ENCODE data around the gene IL17REL.
A peak's percentile ranks its signal among the peaks of the same experiment; 100 is the strongest.

The IL17REL gene

DNA sequence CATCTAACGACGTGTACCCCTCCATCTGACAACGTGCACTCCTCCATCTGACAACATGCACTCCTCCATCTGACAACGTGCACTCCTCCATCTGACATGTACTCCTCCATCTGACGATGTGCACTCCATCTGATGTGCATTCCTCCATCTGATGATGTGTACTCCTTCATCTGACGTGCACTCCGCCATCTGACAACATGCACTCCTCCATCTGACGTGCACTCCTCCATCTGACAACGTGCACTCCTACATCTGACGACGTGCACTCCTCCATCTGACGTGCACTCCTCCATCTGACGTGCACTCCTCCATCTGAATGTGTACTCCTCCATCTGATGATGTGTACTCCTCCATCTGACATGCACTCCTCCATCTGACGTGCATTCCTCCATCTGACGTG, 8.0 kb upstream of the IL17REL start:
- no peak for DNase-seq

DNA sequence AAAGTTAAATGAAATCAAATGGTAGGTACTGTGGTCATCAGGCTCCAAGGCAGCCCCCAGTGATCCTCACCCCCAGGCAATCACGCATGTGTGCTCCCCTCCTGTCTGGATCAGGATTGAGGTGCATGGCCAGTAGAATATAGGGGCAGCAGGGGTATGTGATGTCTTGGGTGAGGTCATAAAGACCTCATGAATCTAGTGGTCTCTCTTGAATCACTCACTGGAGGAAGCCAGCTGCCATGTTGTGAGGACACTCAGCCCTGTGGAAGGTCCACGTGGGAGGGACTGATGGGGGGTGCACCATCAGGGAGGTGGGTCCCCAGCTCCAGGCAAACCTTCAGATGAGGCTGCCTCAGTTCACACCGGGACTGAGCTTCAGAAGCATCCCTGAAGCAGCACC, 6.8 kb upstream of the IL17REL start:
- no peak for DNase-seq

DNA sequence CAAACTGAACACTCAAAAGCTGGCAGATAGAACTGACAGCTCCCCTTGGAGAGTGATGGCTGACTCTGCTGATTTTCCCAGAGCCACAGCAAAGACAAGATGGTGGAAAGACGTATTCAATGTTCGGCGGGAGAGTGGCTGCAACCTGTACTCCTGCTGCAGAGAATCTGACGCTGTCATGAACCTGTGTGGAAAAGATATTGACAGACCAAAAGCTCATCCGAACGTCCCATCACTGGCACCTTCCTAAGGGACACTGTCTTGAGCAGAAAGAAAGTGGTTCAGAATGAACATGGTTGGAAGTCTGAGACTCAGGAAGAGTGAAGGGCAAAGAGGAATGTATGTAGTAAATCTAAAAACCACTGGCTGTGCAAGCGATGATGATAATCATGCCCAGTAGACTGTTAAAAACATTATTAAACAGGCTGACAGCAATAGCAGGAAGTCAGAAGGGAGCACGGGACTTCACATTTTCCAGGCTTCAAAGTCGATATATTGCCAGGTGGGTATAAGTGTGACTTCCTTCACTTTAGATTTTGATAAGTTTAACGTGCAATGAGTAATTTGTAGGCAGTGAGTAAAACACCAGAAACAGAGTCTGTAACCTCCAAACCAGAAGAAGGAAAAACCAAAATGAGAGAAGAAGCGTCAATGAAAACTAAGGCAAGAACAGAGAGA, 6.2 kb upstream of the IL17REL start:
- peak; percentile 64 for DNase-seq

DNA sequence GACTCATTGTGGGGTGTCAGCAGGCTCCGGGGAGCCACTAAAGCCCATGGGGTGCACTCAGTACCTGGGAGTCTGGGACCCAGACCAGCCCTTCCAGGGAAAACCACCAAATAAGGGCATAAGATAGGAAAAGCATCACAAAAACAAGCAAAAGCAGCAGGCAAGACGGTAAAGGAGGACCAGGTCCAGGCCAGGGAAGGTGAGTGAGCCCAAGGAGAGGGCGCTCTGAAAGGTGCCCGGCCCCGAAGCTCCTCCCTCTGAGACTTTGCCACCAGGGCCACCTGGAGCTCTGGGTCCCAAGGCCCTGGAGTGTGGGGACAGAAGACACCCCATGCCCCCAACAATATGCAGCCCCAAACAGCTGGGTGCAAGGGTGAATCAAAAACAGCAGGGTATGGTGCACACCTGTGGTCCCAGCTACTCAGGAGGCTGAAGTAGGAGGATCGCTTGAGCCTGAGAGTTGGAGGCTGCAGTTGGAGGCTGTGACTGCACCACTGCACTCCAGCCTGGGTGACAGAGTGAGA, 5.2 kb upstream of the IL17REL start:
- DNase-seq: no peak

GRCh38 chr22:50016988-50017700, 4.6 kb upstream of the IL17REL start:
- DNase-seq: peak; percentile 85

DNA sequence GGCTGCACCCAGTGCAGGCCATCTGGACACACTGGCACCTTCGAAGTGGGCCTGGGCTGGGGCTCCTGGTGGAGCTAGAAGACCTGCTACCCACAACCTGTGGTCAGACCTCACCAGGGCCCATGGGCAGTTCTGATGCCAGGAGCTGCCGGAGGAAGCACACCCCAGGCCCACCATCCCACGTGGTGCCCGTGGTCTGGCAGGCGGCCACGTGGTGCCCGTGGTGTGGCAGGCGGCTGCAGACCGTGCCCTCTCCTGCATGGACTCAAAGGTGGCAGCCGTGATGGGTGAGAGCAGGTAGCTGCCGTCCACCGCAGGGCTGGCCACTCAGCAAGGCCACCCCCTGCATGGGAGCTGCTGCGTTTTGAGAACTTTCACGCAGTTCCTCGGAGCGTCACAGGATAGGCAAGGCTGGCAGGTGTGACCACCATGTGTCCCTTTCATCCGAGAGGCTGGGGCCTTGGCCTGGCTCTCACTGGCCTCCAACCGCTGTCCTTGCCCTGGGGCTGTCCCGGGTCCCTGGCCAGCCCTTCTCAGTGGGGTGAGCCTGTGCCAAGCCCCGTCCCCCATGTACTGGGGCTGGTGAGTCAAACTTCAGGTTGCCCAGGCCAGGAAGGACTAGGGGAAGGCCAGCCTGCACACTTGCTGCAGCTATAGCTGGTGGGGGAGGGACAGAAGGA, 3.9 kb upstream of the IL17REL start:
- DNase-seq: no peak

DNA sequence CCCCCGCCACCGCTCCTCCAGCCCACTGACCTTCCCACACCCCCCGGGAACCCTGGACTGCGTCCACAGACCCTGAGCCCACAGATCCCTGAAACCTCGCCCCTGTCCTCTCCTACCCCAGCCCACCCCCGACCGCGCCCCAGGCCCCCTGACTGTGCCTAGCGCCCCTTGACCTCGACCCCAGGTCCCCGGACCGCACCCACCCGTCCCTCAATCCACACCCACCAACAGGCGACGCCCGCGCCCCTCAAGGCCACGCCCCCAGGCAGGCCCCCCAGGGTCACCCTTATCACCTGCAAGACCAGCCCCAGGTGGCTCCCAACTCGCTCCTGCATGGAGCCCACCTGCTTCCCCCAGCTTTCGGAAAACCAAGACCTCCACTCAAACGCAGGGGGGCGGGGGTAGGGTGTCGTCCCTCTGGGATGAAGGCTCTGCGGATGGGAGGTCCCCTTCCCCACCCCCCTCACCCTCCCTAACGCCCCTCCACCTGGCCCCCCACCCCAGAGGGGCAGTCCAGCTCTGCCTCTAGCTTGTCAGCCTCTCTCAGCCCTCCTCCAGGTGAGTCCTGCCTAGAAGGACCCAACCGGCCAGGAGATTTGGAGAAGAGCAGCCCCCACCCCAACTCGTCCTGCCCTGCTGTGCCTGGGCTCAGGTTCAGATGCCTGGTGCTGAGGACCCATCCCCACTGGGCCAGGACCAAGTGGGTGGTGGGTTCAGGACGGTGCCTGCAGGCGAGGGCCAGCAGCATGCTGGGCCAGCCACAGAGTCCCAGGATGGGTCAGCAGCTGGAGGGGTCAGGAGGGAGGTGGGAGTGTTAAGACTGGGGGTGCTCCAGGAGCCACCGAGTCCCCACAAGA, 3.1 kb upstream of the IL17REL start:
- DNase-seq: no peak

GRCh38 chr22:50014655-50015401, 2.3 kb upstream of the IL17REL start:
- DNase-seq: no peak

DNA sequence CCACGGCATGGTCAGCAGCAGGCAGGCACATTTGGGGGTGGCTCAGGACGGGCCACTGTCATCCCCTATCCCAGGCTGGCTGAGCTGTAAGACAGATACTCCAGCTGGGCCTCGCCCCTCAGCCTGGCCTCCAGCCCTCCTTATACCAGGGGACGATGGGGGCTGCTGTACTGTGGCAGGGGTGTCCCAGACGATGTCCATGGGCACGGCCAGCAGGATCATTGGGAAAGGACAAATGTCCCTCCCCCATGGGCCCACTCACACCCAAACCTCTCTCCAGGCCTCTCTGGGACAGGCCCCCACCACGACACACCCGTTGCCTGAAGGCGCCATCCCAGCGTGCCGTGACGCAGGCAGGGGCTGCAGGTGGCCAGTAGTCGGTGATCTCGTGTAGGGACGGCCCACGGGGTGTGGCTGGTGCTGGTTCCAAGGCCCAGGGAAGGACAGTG, 1.5 kb upstream of the IL17REL start:
- no peak for DNase-seq

DNA sequence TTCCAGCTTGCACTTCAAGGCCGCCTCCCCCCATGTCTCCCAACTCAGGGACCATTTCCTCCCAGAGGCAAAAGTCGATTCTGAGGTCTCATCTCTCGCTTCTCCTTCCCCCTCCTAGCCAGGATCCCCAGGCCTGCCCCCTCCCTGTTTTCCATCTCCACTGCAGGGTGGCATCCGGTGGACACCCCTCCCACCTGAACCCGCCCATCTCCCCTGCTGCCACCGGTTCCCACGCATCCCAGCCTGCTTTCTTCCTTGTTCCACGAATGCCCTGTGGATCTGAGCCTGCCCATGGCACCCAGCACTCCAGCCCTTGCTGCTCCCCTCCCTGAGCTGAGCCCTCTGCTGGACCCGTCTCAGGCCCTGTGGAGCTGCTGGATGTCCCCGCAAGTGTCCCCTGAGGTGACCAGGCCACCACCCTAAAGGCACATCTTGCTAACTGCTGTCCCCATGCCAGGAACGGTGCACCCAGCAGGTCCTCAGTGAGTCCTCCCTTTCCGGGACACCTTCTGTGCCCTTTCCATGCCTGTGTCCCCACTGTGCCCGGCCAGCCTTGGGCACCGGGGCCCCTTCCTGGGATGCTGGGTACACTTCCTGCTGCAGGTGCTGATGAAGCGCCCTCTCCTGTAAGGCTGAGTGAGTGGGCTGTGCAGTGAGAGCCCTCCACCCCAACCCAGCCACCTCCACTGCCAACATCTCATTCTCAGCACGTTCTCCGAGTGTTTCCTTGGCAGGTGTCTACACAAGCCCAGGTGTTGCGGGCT, 936 bp downstream of the IL17REL start:
- DNase-seq: no peak

DNA sequence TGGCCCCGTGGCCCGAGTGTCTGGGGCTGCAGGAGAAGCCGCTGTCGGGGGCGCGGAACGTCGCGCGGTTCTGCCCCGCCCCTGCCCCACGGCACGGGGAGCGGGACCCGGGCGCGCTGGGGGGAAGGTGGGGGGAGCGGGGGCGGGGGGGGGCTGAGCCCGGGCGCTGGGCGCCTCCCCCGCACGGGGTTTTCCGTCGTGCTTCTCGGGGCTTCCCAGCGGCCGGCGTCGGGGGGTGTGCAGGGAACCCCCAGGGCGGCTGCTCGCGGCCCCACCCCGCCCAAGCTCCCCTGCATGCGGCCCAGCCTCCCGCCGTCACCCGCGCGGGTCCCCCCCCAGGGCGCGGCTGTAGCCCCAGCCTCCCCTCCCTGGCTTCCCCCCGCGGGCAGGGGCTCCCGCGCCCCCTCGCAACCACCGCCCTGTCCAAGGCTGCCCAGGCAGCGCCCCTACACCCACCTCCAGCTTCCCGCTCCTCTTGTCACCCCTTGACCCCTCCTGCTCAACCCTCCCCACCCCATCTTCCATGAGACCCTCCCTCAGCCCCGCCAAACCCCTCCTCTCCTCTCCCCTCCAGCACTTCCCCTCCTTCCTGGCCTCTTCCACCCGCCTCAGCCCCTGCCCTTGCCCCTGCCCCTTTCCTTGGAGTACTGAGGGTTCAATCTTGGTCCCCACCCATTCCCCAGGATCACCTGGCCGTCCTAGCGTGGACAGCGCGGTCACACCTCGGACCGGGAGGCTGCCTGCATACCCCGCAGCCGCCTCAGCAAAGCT, 1.7 kb downstream of the IL17REL start:
- DNase-seq: no peak

- no peak for DNase-seq
Measured at GRCh38 chr22:50009765-50010675, 2.5 kb downstream of the IL17REL start.

DNA sequence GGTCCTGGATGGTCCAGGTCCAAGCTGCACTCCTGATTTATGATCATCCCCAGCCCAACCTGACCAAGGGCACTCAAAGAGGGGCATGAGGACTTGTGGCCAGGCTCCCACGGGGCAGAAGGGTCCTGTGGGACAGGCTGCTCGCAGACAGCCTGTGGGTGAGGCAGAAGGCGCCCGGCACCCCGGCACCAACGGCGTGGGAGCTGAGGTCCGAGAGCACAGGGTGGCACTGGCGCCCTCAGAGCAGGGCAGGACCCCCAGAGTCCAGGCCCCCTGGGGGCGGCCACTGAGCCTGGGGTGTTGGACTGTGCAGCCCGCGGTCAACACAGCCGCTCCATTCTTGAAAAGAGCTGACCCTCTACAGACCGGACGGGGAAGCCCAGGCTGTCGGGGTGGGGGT, 3.3 kb downstream of the IL17REL start:
- DNase-seq: no peak

DNA sequence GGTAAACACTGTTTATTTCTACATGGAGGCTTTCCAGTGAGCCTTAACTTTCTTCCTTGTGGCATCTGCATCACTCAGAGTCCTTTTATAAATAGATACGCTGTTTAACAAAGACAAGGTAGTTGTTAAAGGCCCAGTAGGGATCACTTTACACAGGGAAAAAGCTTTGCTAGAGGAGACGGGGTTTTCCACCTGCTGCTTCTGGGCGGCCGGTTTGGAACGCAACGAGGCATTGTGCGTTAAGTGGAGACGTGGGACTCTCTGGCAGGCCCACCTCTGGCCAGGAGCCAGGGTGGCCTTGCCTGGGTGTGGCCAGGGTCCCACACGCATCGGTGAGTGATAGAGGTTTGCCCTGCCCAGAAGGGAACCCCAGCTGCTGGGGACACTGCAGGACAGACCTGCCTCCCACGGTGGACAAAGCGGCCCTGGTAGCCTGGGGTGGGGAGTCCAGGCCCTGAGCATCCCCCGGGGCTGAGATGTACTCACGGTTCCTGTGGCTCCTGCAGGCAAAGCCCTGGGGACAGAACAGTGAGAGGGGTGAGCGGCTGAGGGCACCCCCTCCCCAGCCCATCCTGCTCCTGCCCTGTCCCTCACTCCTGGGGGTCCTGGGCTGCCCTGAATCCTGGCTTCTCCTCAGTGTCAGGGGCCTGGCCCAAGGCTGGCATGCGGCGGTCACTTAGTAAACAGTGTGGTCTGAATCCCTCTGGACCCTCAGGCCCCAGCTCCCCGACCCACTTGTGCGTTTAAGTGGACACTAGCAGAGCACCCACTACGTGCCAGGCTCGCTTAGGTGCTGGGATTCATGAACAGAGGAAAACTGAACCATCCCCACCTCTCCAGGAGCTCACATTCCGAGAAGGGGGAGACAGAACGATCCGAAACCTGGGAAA, 4.2 kb downstream of the IL17REL start:
- DNase-seq: no peak

- DNase-seq: no peak
Measured at GRCh38 chr22:50007057-50007511, 5.5 kb downstream of the IL17REL start.

DNA sequence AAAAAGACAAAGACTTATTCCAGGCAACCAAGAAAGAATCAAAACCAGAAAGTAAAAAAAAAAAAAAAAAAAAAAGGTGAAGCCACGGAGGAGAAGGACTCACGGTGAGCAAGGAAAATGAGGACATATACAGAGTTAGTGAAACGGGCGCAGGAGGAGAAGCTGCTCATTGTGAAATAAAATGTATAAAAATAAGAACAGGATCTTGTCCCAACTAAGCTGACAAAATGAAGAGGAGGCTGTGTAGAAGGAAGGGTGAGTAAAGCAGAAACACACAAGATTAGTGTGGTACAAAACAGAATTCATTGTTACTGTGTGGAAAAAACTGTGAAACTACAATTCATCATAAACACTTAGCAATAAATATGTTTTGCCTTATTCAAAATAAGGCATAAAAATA, 7.6 kb downstream of the IL17REL start:
- no peak for DNase-seq

DNA sequence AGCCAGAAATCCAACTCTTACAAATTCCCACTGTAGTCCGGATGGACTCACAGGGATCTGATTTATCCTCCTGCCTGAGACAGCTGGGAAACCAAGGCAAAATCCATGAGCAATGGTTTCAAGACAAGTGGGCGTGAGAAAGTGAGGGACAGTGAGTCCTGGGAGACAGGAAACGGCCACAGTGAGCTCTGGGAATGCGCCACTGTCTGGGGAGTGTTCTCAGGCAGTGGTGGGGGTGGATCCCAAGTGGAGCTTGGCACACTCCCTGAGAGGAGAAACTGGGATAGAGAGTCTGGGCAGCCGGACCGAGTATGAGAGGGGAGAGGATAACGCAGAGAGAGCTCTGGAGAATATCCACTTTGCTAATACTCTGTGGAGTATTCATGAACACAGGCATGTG, 9.8 kb downstream of the IL17REL start:
- DNase-seq: no peak

Measured in stimulated activated CD4-positive, alpha-beta T cell treated with anti-CD3 and anti-CD28 coated beads, Interleukin-1b, Interleukin-23, amount 100 ng/mL, for 48 hours (primary cell).